Measurements from ENCODE around the gene RDH13.
"Not testable (repeated sequence)": the region's sequence is repeated elsewhere in the genome, so short reads cannot be mapped to it uniquely, and the experiment has no call there.

Gene RDH13

DNA sequence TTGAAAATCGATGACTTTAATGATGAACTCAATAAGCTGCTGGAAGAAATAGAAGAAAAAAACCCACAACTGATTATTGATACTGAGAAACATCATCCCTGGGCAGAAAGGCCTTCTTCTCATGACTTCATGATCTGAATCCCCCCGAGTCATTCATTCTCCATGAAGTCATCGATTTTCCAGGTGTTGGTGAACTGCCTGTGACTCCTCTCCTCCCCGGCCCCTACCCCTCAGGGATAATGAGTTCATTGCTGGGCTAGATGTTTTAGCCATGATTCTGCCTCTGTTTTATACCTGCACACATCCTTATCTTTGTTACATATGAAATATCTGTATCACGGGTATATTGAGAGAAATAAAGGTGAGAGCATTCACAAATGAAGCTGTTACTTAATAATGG is 62.2 kb downstream of the RDH13 start:
- H4K8ac ChIP-seq (ENCODE audit: low read depth, low read length): no peak overlapping the region
- DNase-seq (ENCODE audit: low spot score): no peak
- no peaks in the 10 kb centered on the region for H3K4me1 ChIP-seq (ENCODE audit: control insufficient read depth in 2 of 2, insufficient read depth in 1 of 2, low read depth in 1 of 2, low read length in 2 of 2)
- peaks cover 0 to 9% of the 10 kb centered on the region in 2 donors for H3K36me3 ChIP-seq (replicated peaks in 1 of 2; ENCODE audit: control insufficient read depth in 2 of 2, insufficient read depth in 2 of 2, low read length in 2 of 2)
- no peak overlapping the region for H2AK5ac ChIP-seq (ENCODE audit: low read depth, low read length)
- H2BK5ac ChIP-seq (ENCODE audit: low read length): no peak overlapping the region
- no peak overlapping the region for H3K27ac ChIP-seq (replicated peaks; ENCODE audit: low read length)
- no peak overlapping the region for H2BK12ac ChIP-seq (ENCODE audit: low read length)
- H2BK15ac ChIP-seq (ENCODE audit: low read length): no peak overlapping the region
- H3K79me1 ChIP-seq (ENCODE audit: low read depth, low read length): no peaks in the 10 kb centered on the region
- H2BK120ac ChIP-seq (ENCODE audit: low read depth, low read length): no peak overlapping the region
- peaks cover 1 to 7% of the 10 kb centered on the region in 2 donors for H3K9me3 ChIP-seq (replicated peaks in 1 of 2; ENCODE audit: control insufficient read depth in 2 of 2, insufficient read depth in 1 of 2, low read depth in 1 of 2, low read length in 2 of 2)
- H3K4ac ChIP-seq (ENCODE audit: low read length): no peak overlapping the region
- H3K4me2 ChIP-seq (ENCODE audit: insufficient read depth, low read length, poor library complexity, severe bottlenecking): no peak overlapping the region
- H3K27me3 ChIP-seq (ENCODE audit: control insufficient read depth in 3 of 3, insufficient read depth in 3 of 3, low read depth in 1 of 3, low read length in 3 of 3): peaks cover 0 to 9% (median 0%) of the 10 kb centered on the region in 3 experiments
- WGBS, 2 donors (ENCODE audit: extremely low coverage in 2 of 2, insufficient read length in 2 of 2, insufficient replicate concordance in 1 of 2): no CpG with 5 or more reads among the region's 5 CpGs
- H2AFZ ChIP-seq (ENCODE audit: low read length): no peak overlapping the region
- H3K18ac ChIP-seq (ENCODE audit: low read length): no peak overlapping the region
- H4K91ac ChIP-seq (ENCODE audit: low read depth, low read length, poor library complexity): no peak overlapping the region
- H3K9ac ChIP-seq (ENCODE audit: low read depth, low read length, poor library complexity): no peak overlapping the region
- H3K4me3 ChIP-seq (ENCODE audit: low read length in 2 of 2): no peak overlapping the region
- no peak overlapping the region for H3K14ac ChIP-seq (ENCODE audit: low read length)
- no peak overlapping the region for H3K23ac ChIP-seq (ENCODE audit: low read depth, low read length, poor library complexity)

DNA sequence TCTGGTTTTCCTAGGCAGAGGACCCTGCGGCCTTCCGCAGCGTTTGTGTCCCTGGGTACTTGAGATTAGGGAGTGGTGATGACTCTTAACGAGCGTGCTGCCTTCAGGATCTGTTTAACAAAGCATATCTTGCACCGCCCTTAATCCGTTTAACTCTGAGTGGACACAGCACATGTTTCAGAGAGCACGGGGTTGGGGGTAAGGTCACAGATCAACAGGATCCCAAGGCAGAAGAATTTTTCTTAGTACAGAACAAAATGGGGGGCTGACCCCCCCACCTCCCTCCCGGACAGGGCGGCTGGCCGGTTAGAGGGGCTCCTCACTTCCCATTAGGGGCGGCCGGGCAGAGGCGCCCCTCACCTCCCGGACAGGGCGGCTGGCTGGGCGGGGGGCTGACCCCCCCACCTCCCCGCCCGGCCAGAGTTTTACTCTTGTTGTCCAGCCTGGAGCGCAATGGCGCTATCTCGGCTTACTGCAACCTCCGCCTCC is 64.2 kb downstream of the RDH13 start:
- not testable (repeated sequence) for DNase-seq (ENCODE audit: low spot score); H2AFZ ChIP-seq (ENCODE audit: low read length); H4K8ac ChIP-seq (ENCODE audit: low read depth, low read length); H3K4me3 ChIP-seq (ENCODE audit: low read length in 2 of 2); H2AK5ac ChIP-seq (ENCODE audit: low read depth, low read length); H3K79me1 ChIP-seq (ENCODE audit: low read depth, low read length); H2BK120ac ChIP-seq (ENCODE audit: low read depth, low read length); H3K27me3 ChIP-seq (ENCODE audit: control insufficient read depth in 3 of 3, insufficient read depth in 3 of 3, low read depth in 1 of 3, low read length in 3 of 3); H3K18ac ChIP-seq (ENCODE audit: low read length); H3K4me1 ChIP-seq (ENCODE audit: control insufficient read depth in 2 of 2, insufficient read depth in 1 of 2, low read depth in 1 of 2, low read length in 2 of 2); H3K4ac ChIP-seq (ENCODE audit: low read length); H3K9ac ChIP-seq (ENCODE audit: low read depth, low read length, poor library complexity); H4K91ac ChIP-seq (ENCODE audit: low read depth, low read length, poor library complexity); H2BK5ac ChIP-seq (ENCODE audit: low read length); H3K27ac ChIP-seq (replicated peaks; ENCODE audit: low read length); H2BK12ac ChIP-seq (ENCODE audit: low read length); H3K23ac ChIP-seq (ENCODE audit: low read depth, low read length, poor library complexity); H3K9me3 ChIP-seq (replicated peaks in 1 of 2; ENCODE audit: control insufficient read depth in 2 of 2, insufficient read depth in 1 of 2, low read depth in 1 of 2, low read length in 2 of 2); H3K14ac ChIP-seq (ENCODE audit: low read length); H3K4me2 ChIP-seq (ENCODE audit: insufficient read depth, low read length, poor library complexity, severe bottlenecking); H2BK15ac ChIP-seq (ENCODE audit: low read length)
- no CpG with 5 or more reads among the region's 23 CpGs for WGBS, 2 donors (ENCODE audit: extremely low coverage in 2 of 2, insufficient read length in 2 of 2, insufficient replicate concordance in 1 of 2)
- peaks cover 0 to 12% of the 10 kb centered on the region in 2 donors for H3K36me3 ChIP-seq (replicated peaks in 1 of 2; ENCODE audit: control insufficient read depth in 2 of 2, insufficient read depth in 2 of 2, low read length in 2 of 2)

DNA sequence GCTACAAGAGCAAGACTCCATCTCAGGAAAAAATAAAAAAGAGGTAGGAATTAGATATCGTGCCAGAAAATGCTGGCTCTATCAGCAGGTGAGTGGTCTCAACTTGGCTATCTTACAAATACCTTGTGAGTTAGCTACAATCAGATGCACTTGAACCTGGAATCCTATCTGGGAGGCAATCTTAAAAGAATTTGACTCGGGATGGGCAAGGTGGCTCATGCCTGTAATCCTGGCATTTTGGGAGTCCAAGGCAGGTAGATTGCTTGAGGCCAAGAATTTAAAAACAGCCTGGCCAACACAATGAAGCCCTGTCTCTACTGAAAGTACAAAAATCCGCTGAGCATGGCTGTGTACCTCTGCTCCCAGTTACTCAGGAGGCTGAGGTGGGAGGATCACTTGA is 67.4 kb downstream of the RDH13 start:
- Histone ChIP-seq H3K27me3 (ENCODE audit: control insufficient read depth in 3 of 3, insufficient read depth in 3 of 3, low read depth in 1 of 3, low read length in 3 of 3) (peaks cover 0 to 7% (median 0%) of the 10 kb centered on the region in 3 experiments), H2BK15ac (ENCODE audit: low read length) (no peak overlapping the region), H3K9ac (ENCODE audit: low read depth, low read length, poor library complexity) (no peak overlapping the region), H3K18ac (ENCODE audit: low read length) (no peak overlapping the region), H3K36me3 (replicated peaks in 1 of 2; ENCODE audit: control insufficient read depth in 2 of 2, insufficient read depth in 2 of 2, low read length in 2 of 2) (peaks cover 0 to 9% of the 10 kb centered on the region in 2 donors), H3K27ac (replicated peaks; ENCODE audit: low read length) (no peak overlapping the region), H3K9me3 (replicated peaks in 1 of 2; ENCODE audit: control insufficient read depth in 2 of 2, insufficient read depth in 1 of 2, low read depth in 1 of 2, low read length in 2 of 2) (no peaks in the 10 kb centered on the region), H2AK5ac (ENCODE audit: low read depth, low read length) (no peak overlapping the region), H3K4me1 (ENCODE audit: control insufficient read depth in 2 of 2, insufficient read depth in 1 of 2, low read depth in 1 of 2, low read length in 2 of 2) (no peaks in the 10 kb centered on the region), H4K91ac (ENCODE audit: low read depth, low read length, poor library complexity) (no peak overlapping the region), H3K14ac (ENCODE audit: low read length) (no peak overlapping the region), H3K4ac (ENCODE audit: low read length) (no peak overlapping the region), H3K4me2 (ENCODE audit: insufficient read depth, low read length, poor library complexity, severe bottlenecking) (no peak overlapping the region), H2BK5ac (ENCODE audit: low read length) (no peak overlapping the region), H3K79me1 (ENCODE audit: low read depth, low read length) (no peaks in the 10 kb centered on the region), H2AFZ (ENCODE audit: low read length) (no peak overlapping the region), H2BK120ac (ENCODE audit: low read depth, low read length) (no peak overlapping the region), H2BK12ac (ENCODE audit: low read length) (no peak overlapping the region), H4K8ac (ENCODE audit: low read depth, low read length) (no peak overlapping the region), H3K4me3 (ENCODE audit: low read length in 2 of 2) (no peak overlapping the region), H3K23ac (ENCODE audit: low read depth, low read length, poor library complexity) (no peak overlapping the region)
- no CpG with 5 or more reads among the region's 3 CpGs for WGBS, 2 donors (ENCODE audit: extremely low coverage in 2 of 2, insufficient read length in 2 of 2, insufficient replicate concordance in 1 of 2)
- DNase-seq (ENCODE audit: low spot score): no peak
